T-helper 22 cell (primary cell): ENCODE measurements around the gene UNC50.
"Not testable (repeated sequence)": the region's sequence is repeated elsewhere in the genome, so short reads cannot be mapped to it uniquely, and the experiment has no call there.

Source experiments
- DNase-seq: peaks from one replicate; pipeline ENCODE4 v3.0.0-alpha.2; 2020; ENCODE audit warnings: low read depth

UNC50 gene

DNA sequence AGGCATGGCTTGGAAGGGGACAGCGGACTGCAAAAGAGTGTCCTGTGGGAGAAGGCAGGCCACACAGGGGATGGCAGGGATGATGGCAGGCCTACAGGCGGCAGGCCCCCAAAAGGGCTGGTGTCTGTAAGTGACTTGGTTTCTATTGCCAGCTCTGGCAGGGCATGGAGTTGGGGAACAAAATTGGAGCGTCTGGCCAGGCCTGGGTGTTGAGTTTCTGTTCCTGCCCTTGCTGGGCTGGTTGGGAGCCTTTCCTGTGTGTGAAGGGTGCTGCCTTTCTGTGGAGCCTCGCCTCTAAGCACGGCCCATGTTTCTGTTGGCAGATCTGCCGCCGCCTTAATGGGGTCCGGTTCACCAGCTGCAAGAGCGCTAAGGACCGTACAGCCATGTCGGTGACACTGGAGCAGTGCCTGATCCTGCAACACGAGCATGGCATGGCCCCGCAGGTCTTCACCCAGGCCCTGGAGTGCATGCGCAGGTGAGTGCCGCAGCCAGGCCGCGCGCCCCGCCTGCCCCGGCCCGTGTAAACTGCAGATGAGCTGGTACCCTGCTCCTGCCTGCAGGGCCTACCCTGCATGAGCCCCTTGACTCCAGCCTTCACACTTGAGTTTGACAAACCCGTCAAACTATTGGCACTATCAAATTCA is 31.6 kb upstream of the UNC50 start:
- no peak for DNase-seq

DNA sequence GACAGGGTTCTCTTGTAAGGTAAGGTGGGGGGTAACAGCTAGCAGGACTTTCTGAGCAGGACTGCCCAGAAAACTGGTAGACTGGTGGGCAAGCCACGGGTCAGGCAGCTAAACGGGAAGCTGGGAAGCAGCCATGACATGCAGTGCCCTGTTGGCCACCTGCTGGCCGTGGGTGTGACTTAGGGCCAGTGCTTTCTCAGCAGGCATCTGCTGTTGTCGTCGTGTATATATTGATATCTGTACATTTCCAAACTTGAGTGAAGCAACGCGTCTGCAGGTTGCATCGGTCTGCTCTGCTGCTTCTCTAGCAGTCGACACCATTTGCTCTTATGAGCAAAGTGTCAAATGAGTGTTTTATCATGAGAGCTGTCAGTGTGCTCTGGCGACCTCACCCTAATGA is 31.1 kb upstream of the UNC50 start:
- no peak for DNase-seq

DNA sequence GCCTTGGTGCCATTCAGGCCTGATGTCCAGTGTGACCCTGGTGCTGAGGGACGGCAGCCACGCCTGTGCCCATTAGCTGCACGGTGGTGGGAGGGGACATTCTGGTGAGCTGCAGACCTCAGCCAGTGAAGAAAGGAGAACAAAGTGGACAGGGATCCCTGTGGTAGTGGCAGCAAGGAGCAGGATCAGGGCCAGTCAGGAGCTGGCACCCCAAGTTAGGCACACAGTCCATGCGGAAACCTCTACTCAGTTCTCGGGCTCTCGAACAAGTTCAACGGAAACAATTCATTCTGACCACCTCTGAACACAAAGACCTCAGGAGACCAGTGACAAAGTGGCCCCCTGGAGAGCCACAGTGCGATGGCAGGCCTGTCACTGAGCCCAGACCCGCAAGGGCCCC is 30.2 kb upstream of the UNC50 start:
- DNase-seq = no peak

DNA sequence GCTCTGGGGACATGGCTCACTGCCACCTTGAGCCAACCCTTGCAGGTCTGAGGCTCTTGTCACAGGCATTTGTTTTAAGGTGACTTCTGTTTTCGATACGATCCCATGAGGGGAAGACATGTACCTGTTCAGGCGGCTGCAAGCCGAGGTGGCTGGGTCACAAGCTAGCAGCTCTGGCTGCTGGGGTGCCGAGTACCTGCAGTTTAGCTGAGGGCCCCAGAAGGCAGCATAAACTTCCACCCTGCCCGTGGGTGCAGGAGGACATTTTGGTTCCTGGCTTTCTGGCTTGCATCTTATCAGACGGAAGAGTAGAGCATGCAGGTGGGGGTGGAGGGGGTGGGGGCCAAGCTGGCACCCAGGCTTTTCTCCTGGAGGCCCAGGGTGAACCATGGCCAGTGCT is 28.5 kb upstream of the UNC50 start:
- no peak for DNase-seq

DNA sequence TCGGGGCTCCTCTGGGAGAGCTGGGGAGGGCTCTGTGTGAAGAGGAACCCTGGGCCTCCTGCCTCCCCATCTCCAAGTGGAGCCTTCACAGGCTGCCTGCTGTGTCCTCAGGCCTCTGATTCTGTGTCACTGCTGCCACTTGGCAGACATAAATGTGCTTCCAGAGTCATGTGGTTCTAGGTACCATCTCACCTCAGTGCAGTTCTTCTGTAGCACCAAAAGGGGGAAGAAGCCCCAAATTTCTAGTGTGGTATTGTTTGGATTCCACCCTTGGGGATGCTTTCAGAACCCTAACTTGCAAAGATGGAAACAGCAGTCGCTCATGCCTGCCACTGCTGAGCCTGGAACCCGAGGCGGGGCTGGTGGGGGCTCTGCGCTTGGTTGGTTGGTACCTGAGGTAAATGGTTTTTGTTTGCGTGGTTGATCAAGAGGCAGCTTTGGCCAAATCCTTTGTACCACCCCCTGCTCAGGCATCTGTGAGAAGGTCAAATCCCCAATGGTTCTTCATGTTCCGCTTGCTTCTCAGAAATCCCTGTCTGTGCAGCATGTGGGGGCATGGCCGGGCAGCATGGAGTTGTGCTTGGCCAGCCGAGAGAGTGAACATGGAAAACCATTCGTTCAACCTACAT is 27.6 kb upstream of the UNC50 start:
- no peak for DNase-seq

DNA sequence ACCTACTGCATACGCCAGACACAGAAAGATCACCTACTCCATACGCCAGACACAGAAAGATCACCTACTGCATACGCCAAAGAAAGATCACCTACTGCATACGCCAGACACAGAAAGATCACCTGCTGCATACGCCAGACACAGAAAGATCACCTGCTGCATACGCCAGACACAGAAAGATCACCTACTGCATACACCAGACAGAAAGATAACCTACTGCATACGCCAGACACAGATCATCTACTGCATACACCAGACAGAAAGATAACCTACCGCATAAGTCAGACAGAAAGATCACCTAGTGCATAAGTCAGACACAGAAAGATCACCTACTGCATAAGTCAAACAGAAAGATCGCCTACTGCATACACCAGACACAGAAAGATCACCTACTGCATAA is 25.9 kb upstream of the UNC50 start:
- no peak for DNase-seq

DNA sequence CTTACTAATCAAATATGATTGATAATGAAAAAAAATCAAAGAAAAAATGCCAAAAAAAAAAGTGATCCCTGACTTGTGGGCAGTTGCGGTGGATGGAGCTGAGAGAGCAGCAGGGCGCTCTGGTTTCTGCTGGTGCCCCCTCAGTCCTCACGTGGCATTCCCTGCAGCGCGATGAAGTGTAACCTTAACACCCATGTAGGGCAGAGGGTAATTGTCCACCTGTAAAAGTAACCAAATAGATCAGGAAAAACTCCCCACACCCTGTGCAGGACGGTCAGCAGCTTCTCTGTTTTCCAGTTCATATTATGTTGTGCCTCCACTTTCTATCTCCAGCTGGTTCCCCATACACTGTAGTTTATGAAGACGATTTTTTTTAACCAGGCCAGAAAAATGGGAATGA is 25.1 kb upstream of the UNC50 start:
- DNase-seq = no peak

DNA sequence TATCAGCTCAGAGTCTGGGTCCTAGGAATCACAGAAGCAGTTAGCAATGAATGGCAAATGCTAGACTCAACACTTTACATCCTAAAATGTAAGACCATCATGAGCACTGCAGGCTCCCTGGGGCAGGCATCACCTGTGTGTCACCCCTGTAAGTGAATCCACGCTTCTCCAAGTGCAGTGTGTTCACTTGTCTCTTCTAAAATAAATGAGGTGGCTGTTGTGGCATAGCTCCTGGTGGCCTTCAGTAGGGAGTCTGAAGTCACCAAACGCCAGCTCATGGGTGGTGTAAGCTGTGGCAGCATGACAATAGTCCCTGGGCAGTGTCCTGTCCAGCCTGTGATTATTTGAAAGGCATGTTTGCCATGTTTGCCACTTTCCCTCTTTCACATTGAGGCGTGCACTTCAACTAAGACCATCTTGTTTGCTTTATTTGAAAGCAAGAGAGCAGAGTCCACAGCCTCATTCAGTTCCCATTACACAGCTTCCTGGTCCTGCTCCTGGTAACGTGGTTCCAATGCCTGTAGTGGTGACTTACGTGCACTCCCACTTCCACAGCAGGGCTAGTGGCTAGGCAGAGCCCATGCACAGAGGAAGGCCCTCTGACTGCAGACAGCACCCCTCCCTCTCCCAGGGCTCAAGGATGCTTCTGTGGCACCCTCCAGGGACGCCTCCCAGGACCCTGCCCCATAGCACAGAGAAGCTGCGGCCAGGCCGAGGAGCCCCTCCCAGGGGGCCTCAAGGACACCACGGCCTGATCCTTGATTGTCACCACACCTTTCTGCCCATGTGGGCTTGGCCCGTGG is 24.4 kb upstream of the UNC50 start:
- DNase-seq = no peak

DNA sequence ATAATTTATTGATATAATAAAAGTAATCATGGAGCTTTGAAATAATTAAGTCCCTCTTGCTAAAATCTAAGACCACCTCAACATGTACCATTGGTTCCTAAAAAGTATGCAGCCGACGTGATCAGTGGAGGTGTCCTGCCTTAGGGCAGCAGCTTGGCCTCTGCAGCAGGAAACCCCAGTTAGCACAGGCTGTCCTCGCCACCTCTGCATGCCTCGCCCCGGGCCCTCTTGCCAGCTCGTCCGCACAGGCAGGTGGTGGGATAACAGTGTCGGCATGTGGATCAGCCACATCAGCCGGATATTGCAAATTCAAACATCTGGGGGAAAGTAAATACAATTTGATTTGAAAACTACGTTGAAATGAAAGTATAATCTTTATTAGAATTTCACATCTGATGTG is 23.0 kb upstream of the UNC50 start:
- no peak for DNase-seq

DNA sequence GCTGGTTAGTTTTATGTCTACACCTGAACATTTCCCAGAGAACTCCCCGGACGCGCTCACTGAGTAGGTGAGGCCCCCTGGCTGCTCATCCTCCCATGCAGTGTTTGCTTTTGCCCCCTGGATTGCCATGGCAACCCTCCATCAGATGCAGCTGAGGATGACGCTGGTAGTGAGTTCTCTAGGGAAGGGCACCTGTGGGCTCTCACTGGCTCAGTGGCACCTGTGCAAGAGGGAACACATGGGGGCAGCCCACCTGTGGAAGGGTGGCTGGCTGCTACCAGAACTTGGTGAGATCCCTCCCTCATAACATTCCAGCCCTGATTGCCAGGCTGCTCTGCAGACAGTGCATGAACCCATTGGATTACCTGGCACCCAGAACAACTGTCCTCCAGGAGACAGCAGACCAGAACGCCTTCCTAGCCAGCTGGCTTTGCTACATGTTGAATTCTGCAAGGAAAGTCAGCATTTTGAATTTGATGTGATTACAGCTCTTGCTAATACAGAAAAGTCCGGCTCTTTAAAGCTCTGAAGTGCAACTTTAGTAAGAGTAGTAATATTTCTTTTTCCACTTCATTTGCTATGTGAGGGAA is 21.7 kb upstream of the UNC50 start:
- DNase-seq = no peak

DNA sequence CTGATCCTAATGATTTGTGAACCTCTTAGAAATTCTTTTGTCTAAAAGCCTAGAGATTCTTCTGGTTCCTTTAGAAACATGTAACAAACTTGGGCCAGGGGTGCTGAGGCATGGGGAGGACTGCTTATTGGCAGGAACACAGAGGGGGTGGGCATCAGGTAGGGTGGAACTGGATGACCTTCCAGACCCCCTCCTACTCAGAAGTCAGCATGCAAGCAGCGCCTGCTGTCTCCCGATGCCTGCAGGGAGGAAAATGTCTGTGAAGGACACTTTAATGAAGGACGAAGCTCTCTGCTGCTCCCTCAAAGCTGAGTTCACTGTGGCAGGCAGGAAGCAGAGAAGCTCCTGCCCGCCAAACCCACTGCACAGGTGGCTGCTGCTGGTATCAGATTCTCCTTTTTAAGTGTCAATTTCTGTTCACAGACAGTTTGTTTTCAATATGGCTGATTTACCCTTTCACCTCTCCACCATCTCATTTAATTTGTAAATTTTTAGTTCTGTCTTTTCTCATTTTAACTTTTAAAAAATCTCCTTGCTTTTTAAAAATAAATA is 19.4 kb upstream of the UNC50 start:
- DNase-seq = no peak

DNA sequence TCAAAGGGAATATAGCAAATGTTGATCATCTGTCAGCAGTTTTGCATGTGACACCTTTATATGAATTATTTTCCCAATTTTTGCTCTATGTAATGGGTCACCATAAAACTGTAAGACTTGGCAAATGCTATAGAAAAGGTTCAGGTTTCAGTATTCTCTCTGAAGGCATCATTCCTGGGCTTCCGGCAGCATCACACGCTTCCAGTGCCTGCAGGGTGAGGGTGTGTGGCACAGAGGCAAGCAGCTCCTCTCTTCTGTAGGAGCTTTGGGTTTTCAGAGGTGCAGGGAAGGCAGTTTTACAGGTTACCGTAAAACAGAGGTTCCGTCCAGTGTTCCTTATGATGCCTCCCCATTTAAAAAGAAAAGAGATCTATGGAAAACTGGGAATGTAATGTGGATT is 18.9 kb upstream of the UNC50 start:
- DNase-seq = no peak

DNA sequence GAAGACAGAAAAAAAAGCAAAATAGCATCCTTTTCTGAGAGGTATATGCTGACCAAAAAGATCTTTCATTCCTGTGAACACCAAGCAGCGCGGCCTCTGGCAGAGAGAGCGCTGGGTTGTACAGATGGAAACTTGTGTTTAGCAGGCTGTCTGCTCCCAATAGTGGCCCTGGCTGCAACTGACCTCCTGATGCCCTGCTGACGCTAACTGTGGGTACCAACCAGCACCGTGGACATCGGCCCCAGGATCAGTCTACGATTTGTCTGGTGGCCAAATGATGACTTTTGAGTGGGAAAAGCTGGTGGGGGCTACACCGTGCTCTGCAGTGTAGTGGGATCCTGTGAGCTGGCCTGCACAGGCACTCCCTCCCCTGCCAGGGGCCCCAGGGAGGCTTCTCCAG is 15.8 kb upstream of the UNC50 start:
- DNase-seq = no peak

DNA sequence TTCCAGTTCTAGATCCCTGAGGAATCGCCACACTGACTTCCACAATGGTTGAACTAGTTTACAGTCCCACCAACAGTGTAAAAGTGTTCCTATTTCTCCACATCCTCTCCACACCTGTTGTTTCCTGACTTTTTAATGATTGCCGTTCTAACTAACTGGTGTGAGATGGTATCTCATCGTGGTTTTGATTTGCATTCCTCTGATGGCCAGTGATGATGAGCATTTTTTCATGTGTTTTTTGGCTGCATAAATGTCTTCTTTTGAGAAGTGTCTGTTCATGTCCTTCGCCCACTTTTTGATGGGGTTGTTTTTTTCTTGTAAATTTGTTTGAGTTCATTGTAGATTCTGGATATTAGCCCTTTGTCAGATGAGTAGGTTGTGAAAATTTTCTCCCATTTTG is 13.7 kb upstream of the UNC50 start:
- DNase-seq = not testable (repeated sequence)

DNA sequence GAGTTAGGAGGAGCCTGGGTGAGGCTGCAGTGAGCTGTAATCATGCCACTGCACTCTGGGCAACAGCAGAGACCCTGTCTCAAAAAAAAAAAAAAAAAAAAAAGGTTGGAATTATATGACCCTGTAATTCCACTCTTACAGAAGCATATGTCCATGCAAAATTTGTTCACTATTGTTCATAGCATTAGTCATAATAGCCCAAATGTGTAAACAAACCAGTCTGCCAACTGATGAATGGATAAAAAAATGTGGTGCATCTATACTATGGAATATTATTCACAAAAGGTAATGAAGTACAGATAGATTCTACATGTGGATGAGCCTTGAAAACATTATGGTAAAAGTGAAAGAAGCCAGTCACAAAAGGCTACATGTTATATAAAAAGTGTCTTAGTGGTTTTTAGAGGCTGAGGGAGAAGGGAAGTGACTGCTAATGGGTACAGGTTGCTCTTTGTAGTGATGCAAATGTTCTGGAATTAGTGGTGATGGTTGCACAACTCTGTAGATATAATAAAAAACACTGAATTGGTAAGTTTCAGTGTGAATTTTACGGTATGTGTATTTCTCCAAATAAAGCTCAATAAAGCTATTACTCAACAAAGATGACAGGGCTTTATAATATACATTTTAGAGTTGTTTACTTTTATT is 9.5 kb upstream of the UNC50 start:
- no peak for DNase-seq

DNA sequence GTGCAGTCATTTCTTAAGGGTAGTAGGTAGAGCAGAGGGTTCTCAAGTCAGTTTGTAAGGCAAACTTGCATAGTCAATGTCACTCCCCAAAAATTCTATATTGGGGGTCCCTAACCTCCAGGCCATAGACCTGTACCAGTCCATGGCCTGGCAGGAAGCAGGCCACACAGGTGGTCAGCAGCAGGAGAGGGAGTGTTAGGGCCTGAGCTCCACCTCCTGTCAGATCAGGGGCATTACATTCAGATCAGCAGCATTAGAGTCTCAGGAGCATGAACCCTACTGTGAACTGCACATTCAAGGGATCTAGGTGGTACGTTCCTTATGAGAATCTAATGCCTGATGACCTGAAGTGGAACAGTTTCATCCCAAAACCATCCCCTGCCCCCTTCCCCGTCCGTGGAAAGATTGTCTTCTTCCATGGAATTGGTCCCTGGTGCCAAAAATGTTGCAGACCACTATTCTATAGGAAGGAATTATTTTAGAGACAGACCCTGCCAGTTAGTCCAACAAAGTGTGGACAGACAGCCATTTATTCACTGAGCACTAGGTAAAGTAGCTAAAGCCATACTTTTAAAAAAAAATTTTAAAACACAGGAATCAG is 6.8 kb upstream of the UNC50 start:
- no peak for DNase-seq

DNA sequence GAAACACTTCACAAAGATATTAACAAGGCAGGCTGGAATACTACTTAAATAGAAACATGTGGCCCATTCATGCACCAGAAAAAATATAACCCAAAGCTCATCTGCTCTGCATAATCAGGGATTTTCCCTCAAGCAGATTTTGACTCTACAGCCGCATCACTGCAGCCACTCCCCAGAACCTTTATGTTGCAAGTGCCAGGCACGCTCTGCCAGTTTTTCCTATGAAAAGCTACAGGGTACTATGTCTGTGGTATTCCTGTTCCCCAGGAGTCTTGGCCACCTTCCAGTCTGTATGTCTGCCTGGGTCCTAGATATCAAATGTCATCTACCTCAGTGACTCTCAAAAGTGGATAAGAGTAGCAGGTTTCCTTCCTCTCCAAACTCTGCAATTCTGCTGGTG is 3.8 kb upstream of the UNC50 start:
- no peak for DNase-seq

DNA sequence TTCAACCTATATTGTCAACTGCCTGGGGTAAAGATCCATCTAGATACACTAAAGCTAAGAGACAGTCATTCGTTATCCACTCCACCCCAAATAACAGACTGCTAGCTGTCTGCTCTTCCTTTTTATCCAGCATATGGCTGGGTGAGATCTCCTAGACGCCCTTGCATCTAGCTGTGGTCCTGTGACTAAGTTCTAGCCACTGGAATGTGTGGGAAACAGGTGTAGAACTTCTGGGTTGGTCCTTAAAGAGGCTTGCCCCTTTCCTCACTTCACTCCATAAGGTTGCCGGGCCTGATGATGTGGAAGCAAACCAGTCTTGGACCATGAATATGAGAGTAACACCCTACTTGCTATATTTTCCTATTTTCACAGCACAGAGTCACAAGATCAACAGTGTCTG is 3.3 kb upstream of the UNC50 start:
- DNase-seq = no peak

DNA sequence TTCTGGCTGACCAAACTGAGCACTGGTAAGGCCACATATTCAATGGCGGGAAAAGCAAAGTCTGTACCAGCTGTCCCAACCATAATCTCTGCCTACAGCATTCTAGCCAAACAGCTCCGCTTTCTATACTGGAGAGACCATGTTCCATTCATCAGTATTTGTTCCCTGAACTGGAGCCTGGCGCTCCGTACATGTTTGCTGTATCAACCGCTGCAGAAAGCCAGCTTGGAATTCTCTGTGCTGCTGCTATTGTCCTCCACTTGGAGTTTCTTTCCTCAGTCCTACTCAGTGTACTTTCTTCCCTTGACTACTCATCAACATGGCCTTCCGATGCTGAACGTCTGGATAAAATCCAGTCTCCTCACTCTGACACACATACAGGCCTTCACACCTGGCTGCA is 2.0 kb upstream of the UNC50 start:
- DNase-seq = no peak

DNA sequence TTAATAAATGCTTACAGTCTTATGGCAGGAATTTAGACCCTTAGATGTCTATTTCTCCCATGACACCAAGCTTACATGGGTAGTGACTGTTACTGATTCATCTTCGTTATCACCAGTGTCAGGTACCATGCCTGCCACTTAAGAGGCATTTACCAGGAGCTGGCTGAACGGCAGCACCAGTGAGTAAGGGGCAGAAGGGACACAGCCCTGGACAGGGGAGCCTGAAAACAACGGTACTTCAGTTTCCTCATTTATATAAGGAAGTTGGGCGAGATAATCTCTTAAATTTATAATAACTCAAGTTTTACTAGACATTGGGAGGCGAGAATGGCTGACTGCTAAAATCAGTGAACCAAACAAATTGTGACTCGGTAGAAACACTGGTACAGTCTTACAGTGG is 1.3 kb upstream of the UNC50 start:
- DNase-seq = no peak

DNA sequence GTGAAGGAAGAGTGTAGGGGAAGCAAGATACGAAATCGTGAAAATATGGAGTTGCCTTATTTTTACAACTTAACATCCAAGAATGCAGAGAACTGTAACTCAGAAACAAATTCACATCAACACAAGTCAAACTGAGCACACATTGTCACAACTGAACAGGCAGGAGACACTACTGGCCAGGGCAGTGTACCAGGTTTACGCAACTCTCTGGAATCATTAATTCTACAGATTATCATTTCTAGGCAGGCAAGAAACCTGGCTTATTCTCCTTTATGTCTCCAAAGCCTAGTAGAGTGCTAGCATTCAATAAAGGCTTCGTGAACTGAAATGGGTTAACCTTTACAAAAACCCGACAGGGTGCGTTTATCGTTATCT is 661 bp upstream of the UNC50 start:
- no peak for DNase-seq
